HEK293 (cell line): ENCODE data around the gene CUEDC1.

ENCODE experiments used
- CTCF ChIP-seq: fragments of 450-650 bp; formaldehyde crosslinking; IDR thresholded peaks from 2 replicates; pipeline ENCODE4 v1.5.1; 2016; ENCODE audit warnings: missing biosample characterization, missing genetic modification characterization
- PRDM1 ChIP-seq: fragments of 450-650 bp; formaldehyde crosslinking; IDR thresholded peaks from 2 replicates; pipeline ENCODE4; 2016; ENCODE audit warnings: missing biosample characterization, missing genetic modification characterization
- ZBTB20 ChIP-seq: fragments of 450-650 bp; formaldehyde crosslinking; IDR thresholded peaks from 2 replicates; pipeline ENCODE4 v1.5.1; 2016; ENCODE audit warnings: missing biosample characterization, missing genetic modification characterization
- ZFP3 ChIP-seq: fragments of 450-650 bp; formaldehyde crosslinking; IDR thresholded peaks from 2 replicates; pipeline ENCODE4 v1.5.1; 2016; ENCODE audit warnings: low read depth, missing biosample characterization, missing genetic modification characterization
- ZNF112 ChIP-seq: fragments of 450-650 bp; formaldehyde crosslinking; IDR thresholded peaks from 2 replicates; pipeline ENCODE4 v1.5.0; 2017; ENCODE audit warnings: missing biosample characterization, missing genetic modification characterization
- ZNF121 ChIP-seq: fragments of 450-650 bp; formaldehyde crosslinking; IDR thresholded peaks from 2 replicates; pipeline ENCODE4 v1.5.1; 2016; ENCODE audit warnings: missing biosample characterization, missing genetic modification characterization
- ZNF23 ChIP-seq: fragments of 450-650 bp; formaldehyde crosslinking; IDR thresholded peaks from 2 replicates; pipeline ENCODE4 v1.5.1; 2016; ENCODE audit warnings: missing biosample characterization, missing genetic modification characterization, borderline replicate concordance
- ZNF521 ChIP-seq: fragments of 450-650 bp; formaldehyde crosslinking; IDR thresholded peaks from 2 replicates; pipeline ENCODE4 v1.5.1; 2017; ENCODE audit warnings: missing biosample characterization, mild to moderate bottlenecking, missing genetic modification characterization
- ZNF660 ChIP-seq: fragments of 450-650 bp; IDR thresholded peaks from 2 replicates; pipeline ENCODE4 v1.5.1; 2018; ENCODE audit warnings: missing biosample characterization, mild to moderate bottlenecking, missing genetic modification characterization

- peak; percentile 45 for TF ChIP-seq CTCF (tag by site-specific recombination)
- TF ChIP-seq PRDM1 (tag by site-specific recombination): no peak
- TF ChIP-seq ZBTB20 (tag by site-specific recombination): no peak
- TF ChIP-seq ZNF660 (tag by site-specific recombination): no peak
- TF ChIP-seq ZNF112 (tag by site-specific recombination): no peak
- no peak for TF ChIP-seq ZFP3
- TF ChIP-seq ZNF521: no peak
- no peak for TF ChIP-seq ZNF23 (tag by site-specific recombination)
- no peak for TF ChIP-seq ZNF121 (tag by site-specific recombination)
Observed at GRCh38 chr17:57916925-57917858, 38.0 kb downstream of the CUEDC1 start.
